ELF-1 (cell line): ENCODE results near the gene ERBB3.
A peak's percentile ranks its signal among the peaks of the same experiment; 100 is the strongest.

Source experiments
- DNase-seq: peaks from one replicate; pipeline ENCODE4 v3.0.0-alpha.2; 2016; ENCODE audit warnings: low read depth, low spot score

ERBB3 gene

GRCh38 chr12:56130876-56131275 lies 50.9 kb downstream of the ERBB3 start:
- DNase-seq: peak; percentile 10

- no peak for DNase-seq
Observed at GRCh38 chr12:56134897-56135296, 54.9 kb downstream of the ERBB3 start.

- no peak for DNase-seq
Observed at GRCh38 chr12:56137853-56138571, 58.0 kb downstream of the ERBB3 start.

- no peak for DNase-seq
Observed at GRCh38 chr12:56141946-56142784, 62.2 kb downstream of the ERBB3 start.

- no peak for DNase-seq
Observed at GRCh38 chr12:56143217-56143616, 63.3 kb downstream of the ERBB3 start.

- no peak for DNase-seq
Observed at GRCh38 chr12:56143870-56144269, 63.9 kb downstream of the ERBB3 start.

GRCh38 chr12:56145217-56145616 lies 65.3 kb downstream of the ERBB3 start:
- no peak for DNase-seq

- DNase-seq: no peak
Observed at GRCh38 chr12:56146492-56147460, 66.8 kb downstream of the ERBB3 start.

- no peak for DNase-seq
Observed at GRCh38 chr12:56150563-56150962, 70.6 kb downstream of the ERBB3 start.

GRCh38 chr12:56151672-56152131 lies 71.7 kb downstream of the ERBB3 start:
- peak; percentile 82 for DNase-seq

GRCh38 chr12:56152132-56152755 lies 72.3 kb downstream of the ERBB3 start, which contains the start of gene MYL6B:
TSS of gene MYL6B (plus strand) at chr12:56152587. CDS start at chr12:56153919, 1,332 bp downstream.
- DNase-seq: peak; percentile 93
